ENCODE results near the gene CGGBP1. TPM values are rescaled to one million over a fixed set of nuclear protein-coding genes. Genes with fewer than 3 reads are reported as not detected.

The CGGBP1 gene
- total RNA-seq, 4 donors from 2014 or later: 70.2 to 106 (median 92.0) TPM

- TF ChIP-seq CTCF (IDR thresholded peaks at IDR 0.05; ENCODE audit: low read depth): no peak
Observed at GRCh38 chr3:88028876-88029275, 29.9 kb downstream of the CGGBP1 start.

- no peak for TF ChIP-seq CTCF (IDR thresholded peaks at IDR 0.05; ENCODE audit: low read depth)
Observed at GRCh38 chr3:88025001-88025552, 33.7 kb downstream of the CGGBP1 start.

- no peak for TF ChIP-seq CTCF (IDR thresholded peaks at IDR 0.05; ENCODE audit: low read depth)
Observed at GRCh38 chr3:88019024-88019423, 39.8 kb downstream of the CGGBP1 start.

GRCh38 chr3:88013592-88013991, 45.2 kb downstream of the CGGBP1 start:
- no peak for TF ChIP-seq CTCF (IDR thresholded peaks at IDR 0.05; ENCODE audit: low read depth)

GRCh38 chr3:88010810-88011209, 48.0 kb downstream of the CGGBP1 start:
- TF ChIP-seq CTCF (IDR thresholded peaks at IDR 0.05; ENCODE audit: low read depth): no peak

- TF ChIP-seq CTCF (IDR thresholded peaks at IDR 0.05; ENCODE audit: low read depth): no peak
Observed at GRCh38 chr3:88009066-88009465, 49.7 kb downstream of the CGGBP1 start.

GRCh38 chr3:88005066-88005465, 53.7 kb downstream of the CGGBP1 start:
- no peak for TF ChIP-seq CTCF (IDR thresholded peaks at IDR 0.05; ENCODE audit: low read depth)

Data from subcutaneous adipose tissue (tissue), 4 donors.